ENCODE results near the gene ERH. TPM values are rescaled to one million over a fixed set of nuclear protein-coding genes. Genes with fewer than 3 reads are reported as not detected.

Gene ERH
- total RNA-seq, 1 donor from 2014 or later, result 163 TPM

DNA sequence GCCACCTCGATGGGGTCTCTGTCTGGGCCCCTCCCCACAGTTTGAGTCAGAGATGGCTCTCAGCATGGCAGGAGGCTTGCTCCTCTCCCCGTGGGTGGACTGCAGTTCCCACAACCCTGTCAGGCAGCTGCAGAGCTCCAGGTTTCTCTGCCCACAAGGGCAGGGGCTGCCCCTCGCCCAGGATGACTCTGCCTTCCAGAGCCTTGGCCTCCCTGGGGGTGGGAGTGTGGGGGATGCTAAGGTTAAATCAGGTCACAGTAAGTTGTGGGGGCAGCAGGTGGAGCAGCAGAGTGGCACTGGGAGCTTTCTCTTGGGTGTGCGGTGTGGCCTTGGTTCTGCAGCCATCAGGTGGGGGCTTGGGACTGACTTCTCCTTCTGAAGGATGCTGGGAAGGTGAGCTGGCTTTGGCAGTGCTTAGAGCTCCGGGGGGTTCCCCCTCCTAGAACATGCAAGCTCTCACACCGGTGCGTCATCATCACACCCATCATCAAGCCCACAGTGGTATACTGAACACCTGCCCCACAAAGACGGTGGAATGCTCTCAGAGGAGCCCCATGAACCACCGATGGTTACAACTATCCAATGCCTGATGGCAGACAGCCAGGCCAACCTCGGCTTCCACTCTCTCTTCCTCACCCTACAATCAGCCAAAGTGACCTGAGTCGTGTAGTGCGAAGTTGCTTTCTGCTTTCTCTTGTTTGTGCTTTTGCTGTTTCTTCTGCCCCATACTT, 39.7 kb downstream of the ERH start:
- TF ChIP-seq, protein P1, sequence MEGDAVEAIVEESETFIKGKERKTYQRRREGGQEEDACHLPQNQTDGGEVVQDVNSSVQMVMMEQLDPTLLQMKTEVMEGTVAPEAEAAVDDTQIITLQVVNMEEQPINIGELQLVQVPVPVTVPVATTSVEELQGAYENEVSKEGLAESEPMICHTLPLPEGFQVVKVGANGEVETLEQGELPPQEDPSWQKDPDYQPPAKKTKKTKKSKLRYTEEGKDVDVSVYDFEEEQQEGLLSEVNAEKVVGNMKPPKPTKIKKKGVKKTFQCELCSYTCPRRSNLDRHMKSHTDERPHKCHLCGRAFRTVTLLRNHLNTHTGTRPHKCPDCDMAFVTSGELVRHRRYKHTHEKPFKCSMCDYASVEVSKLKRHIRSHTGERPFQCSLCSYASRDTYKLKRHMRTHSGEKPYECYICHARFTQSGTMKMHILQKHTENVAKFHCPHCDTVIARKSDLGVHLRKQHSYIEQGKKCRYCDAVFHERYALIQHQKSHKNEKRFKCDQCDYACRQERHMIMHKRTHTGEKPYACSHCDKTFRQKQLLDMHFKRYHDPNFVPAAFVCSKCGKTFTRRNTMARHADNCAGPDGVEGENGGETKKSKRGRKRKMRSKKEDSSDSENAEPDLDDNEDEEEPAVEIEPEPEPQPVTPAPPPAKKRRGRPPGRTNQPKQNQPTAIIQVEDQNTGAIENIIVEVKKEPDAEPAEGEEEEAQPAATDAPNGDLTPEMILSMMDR (conservative IDR thresholded peaks at IDR 0.05; ENCODE audit: low read depth, low read length), result no peak
- DNase-seq (ENCODE audit: low read depth), result no peak
- no peak overlapping the region for H3K4me3 ChIP-seq (ENCODE audit: low read depth, low read length)

DNA sequence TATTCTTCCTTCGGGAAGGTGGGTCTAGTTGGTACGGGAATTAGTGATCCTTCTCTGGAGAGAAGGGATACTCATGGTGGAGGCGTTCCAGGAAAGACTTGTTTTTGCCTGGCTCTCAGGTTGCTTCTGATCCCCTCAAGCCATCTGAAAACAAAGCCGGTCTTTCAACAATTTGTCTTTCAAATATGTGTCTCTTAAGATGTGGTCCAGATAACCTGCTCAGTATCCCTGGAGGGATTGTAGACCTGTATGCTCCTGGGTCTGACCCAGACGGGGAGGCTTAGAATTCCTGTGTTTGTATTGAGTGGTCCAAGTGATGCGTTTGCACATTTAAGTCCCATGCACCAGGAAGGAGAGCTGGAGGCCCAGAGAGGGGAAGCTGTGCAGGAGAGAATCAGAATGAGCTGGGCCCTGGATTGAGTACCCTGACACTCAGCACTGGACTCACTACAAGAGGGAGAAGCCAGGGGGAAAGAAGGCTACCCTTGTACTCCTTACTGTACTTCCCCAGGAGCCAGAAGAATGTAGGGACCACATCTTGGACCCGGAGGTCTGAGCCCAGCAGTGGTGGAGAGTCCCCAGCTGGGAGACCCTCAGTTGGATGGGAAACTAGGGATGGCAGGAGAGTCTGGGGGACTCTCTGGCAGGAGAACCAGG, 40.4 kb downstream of the ERH start:
- TF ChIP-seq, protein P1 (conservative IDR thresholded peaks at IDR 0.05; ENCODE audit: low read depth, low read length), result no peak
- H3K4me3 ChIP-seq (ENCODE audit: low read depth, low read length), result no peak overlapping the region
- DNase-seq (ENCODE audit: low read depth), result no peak

GRCh38 chr14:69356903-69357543, 41.1 kb downstream of the ERH start:
- DNase-seq (ENCODE audit: low read depth), result no peak
- H3K4me3 ChIP-seq (ENCODE audit: low read depth, low read length), result no peak overlapping the region
- TF ChIP-seq, protein P1 (conservative IDR thresholded peaks at IDR 0.05; ENCODE audit: low read depth, low read length), result no peak

GRCh38 chr14:69355607-69356281, 42.4 kb downstream of the ERH start:
- no peak overlapping the region for H3K4me3 ChIP-seq (ENCODE audit: low read depth, low read length)
- TF ChIP-seq, protein P1 (conservative IDR thresholded peaks at IDR 0.05; ENCODE audit: low read depth, low read length), result no peak
- DNase-seq (ENCODE audit: low read depth), result peak; percentile 74

DNA sequence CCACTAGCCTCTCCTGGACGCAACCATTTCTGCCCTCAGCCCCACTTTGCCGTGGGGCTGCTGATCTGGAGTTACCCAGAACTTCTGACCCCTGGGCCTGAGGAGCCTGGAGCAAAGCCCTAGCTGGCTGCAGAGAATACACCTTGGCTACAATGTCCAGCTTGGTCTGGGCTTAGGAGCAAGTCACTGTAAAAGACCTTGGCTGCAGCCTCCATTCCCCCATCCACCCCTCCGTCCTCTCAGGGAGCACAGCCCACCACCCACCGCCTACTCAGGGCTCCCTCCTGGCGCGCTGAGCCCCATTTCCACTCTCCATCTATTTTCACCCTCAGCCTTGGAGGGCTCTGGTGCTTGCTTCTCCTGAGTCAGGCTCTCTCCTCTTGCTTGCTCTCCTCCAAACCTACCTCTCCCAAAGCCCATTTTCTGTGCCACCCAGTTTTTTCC, 42.9 kb downstream of the ERH start:
- no peak overlapping the region for H3K4me3 ChIP-seq (ENCODE audit: low read depth, low read length)
- TF ChIP-seq, protein P1 (conservative IDR thresholded peaks at IDR 0.05; ENCODE audit: low read depth, low read length), result no peak
- DNase-seq (ENCODE audit: low read depth), result no peak

DNA sequence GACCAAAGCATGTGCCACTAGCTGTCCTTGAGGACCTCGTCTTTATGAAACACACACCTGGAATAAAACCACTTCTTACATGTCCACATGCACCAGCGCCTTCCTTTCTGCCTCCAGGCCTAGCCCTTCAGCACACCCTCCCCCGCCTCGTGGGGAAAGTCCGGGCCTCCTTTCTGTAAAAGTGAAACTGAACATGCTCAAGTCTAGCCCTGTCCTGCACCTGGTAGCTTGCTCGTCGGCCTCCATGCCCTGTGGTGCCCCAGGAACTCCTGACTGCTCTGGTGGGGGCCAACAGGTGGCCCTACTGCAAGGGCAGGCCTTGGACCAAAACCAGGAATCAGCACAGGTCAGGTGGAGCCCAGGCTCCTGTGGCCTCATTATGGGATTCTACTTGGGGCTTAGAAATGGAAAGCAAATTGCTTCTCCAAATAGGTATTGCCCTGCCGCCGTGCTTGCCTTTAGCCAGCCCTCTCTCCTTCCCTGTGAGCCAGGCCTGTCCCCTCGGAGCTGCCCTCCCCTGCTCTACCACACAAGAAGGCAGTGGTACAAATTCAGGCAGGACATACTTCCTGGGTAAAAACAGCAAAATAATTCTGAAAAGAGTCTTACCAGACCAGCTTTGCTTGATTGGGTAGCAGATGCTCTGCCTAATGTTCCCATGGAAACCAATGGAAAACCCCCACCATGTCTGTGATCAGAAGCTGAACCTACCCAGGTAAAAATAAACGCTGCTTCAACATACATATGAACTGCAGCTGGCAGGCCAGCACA, 43.5 kb downstream of the ERH start:
- TF ChIP-seq, protein P1 (conservative IDR thresholded peaks at IDR 0.05; ENCODE audit: low read depth, low read length), result no peak
- no peak for DNase-seq (ENCODE audit: low read depth)
- H3K4me3 ChIP-seq (ENCODE audit: low read depth, low read length), result no peak overlapping the region
